Smooth muscle cell (in vitro differentiated cells): ENCODE results near the gene DCP1A. TPM values are rescaled to one million over a fixed set of nuclear protein-coding genes. Genes with fewer than 3 reads are reported as not detected.
"Not testable (repeated sequence)": the region's sequence is repeated elsewhere in the genome, so short reads cannot be mapped to it uniquely, and the experiment has no call there.

Experiments used
- DNase-seq: peaks from one replicate; lab custom pipeline; 2025; ENCODE audit not compliant: unreplicated experiment; lab: John Stamatoyannopoulos, UW
- H2AFZ ChIP-seq: fragments of 200-600 bp; sonication (generic); 2 replicates; pipeline ENCODE4 v1.6.0; 2016; ENCODE audit warnings: antibody characterized with exemption, low read depth, mild to moderate bottlenecking
- H3F3A ChIP-seq: fragments of 200-600 bp; sonication (generic); 2 replicates; pipeline ENCODE4 v1.6.0; 2017; ENCODE audit warnings: antibody characterized with exemption, low read depth
- H3K27ac ChIP-seq: fragments of 200-600 bp; sonication (generic); 2 replicates; pipeline ENCODE4 v1.5.1; 2016; ENCODE audit warnings: low read depth, mild to moderate bottlenecking
- H3K27me3 ChIP-seq: fragments of 200-600 bp; sonication (generic); 2 replicates; pipeline ENCODE4 v1.6.1; 2016; ENCODE audit warnings: low read depth, mild to moderate bottlenecking
- H3K36me3 ChIP-seq: fragments of 200-600 bp; sonication (generic); 2 replicates; pipeline ENCODE4 v1.5.1; 2016; ENCODE audit warnings: low read depth
- H3K4me1 ChIP-seq: fragments of 200-600 bp; sonication (generic); 2 replicates; pipeline ENCODE4 v1.5.1; 2016; ENCODE audit warnings: low read depth
- H3K4me2 ChIP-seq: fragments of 200-600 bp; sonication (generic); 2 replicates; pipeline ENCODE4 v1.6.0; 2016; ENCODE audit warnings: mild to moderate bottlenecking
- H3K4me3 ChIP-seq: fragments of 200-600 bp; sonication (generic); 2 replicates; pipeline ENCODE4 v1.5.1; 2016; ENCODE audit warnings: mild to moderate bottlenecking
- H3K79me2 ChIP-seq: fragments of 200-600 bp; sonication (generic); 2 replicates; pipeline ENCODE4 v1.6.0; 2016; ENCODE audit warnings: low read depth, mild to moderate bottlenecking
- H3K9ac ChIP-seq: fragments of 200-600 bp; sonication (generic); 2 replicates; pipeline ENCODE4 v1.6.0; 2016; ENCODE audit warnings: low read depth
- H3K9me3 ChIP-seq: fragments of 200-600 bp; sonication (generic); replicated peaks from 2 replicates; pipeline ENCODE4 v1.5.1; 2016; ENCODE audit warnings: low read depth
- H4K20me1 ChIP-seq: fragments of 200-600 bp; sonication (generic); 2 replicates; pipeline ENCODE4 v1.6.0; 2016; ENCODE audit warnings: low read depth
- CTCF ChIP-seq: fragments of 200-600 bp; sonication (generic); IDR thresholded peaks from 2 replicates; pipeline ENCODE4 v1.5.1; 2017; ENCODE audit warnings: borderline replicate concordance, mild to moderate bottlenecking, antibody characterized with exemption; ENCODE audit not compliant: insufficient read depth, poor library complexity, severe bottlenecking
- WGBS: methylation state at CpG from one replicate; pipeline ENCODE4 v1.1.7; 2016; ENCODE audit warnings: low lambda C conversion rate; 5-methylcytosine and 5-hydroxymethylcytosine counted together
- polyA plus RNA-seq: library from polyadenylated mRNA; unstranded; fragments of >200 nt; fragmentation: Nextera tagmentation; extraction: Ambion mirVana; gene quantifications from 2 replicates; pipeline ENCODE4 v1.2.1, GENCODE V29; 2016
- total RNA-seq: library from RNA; depleted of rRNA; stranded (reverse); fragments of >200 nt; gene quantifications from 2 replicates; pipeline ENCODE4 v1.2.3, GENCODE V29; 2014

The DCP1A gene
- total and polyA plus RNA-seq, 2 experiments from 2014 or later = 24.7 to 43.5 TPM

- H3K79me2 ChIP-seq = no peaks in the 10 kb centered on the region
- H4K20me1 ChIP-seq = no peaks in the 10 kb centered on the region
- H3K4me3 ChIP-seq = no peak overlapping the region
- peak; percentile 48 for DNase-seq
- no peak for TF ChIP-seq CTCF
- no peak overlapping the region for H2AFZ ChIP-seq
- no peaks in the 10 kb centered on the region for H3K27me3 ChIP-seq
- peak overlapping the region; percentile 95 for H3K27ac ChIP-seq
- peaks cover 20% of the 10 kb centered on the region for H3K4me1 ChIP-seq
- no peaks in the 10 kb centered on the region for H3K36me3 ChIP-seq
- peaks cover 17% of the 10 kb centered on the region for H3F3A ChIP-seq
- H3K9me3 ChIP-seq = no peaks in the 10 kb centered on the region
- H3K4me2 ChIP-seq = peak overlapping the region; percentile 47
- 13% methylated on average over 12 of the region's 12 CpGs for WGBS
- peak overlapping the region; percentile 69 for H3K9ac ChIP-seq
Measured at GRCh38 chr3:53269888-53270880, 77.2 kb downstream of the DCP1A start.

GRCh38 chr3:53269193-53269592 lies 78.2 kb downstream of the DCP1A start:
- DNase-seq, H4K20me1 ChIP-seq, H2AFZ ChIP-seq, H3K4me3 ChIP-seq, H3K79me2 ChIP-seq, H3K36me3 ChIP-seq, H3K27me3 ChIP-seq, H3K9ac ChIP-seq, H3K9me3 ChIP-seq: not testable (repeated sequence)
- Histone ChIP-seq H3K27ac (peak overlapping the region; percentile 95), H3K4me1 (peaks cover 20% of the 10 kb centered on the region), H3F3A (peaks cover 17% of the 10 kb centered on the region), H3K4me2 (peak overlapping the region; percentile 47)
- 96% methylated on average over 11 of the region's 11 CpGs for WGBS

DNA sequence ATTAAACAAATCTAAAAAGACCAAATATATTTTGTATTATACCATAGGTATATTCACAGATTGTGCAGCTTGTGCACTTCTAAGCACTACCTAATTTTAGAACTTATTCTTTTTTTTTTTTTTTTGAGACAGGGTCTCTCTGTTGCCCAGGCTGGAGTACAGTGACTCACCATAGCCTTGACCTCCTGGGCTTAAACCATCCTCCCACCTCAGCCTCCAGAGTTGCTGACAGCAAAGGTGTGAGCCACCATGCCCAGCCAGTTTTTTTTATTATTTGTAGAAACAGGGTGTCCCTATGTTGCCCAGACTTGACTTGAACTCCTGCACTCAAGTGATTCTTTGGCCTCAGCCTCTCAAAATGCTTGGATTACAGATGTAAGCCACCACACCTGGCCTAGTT lies 79.6 kb downstream of the DCP1A start:
- no peak for DNase-seq
- Histone ChIP-seq H3F3A (peaks cover 17% of the 10 kb centered on the region), H2AFZ (no peak overlapping the region)

GRCh38 chr3:53264718-53265117 lies 82.6 kb downstream of the DCP1A start:
- Histone ChIP-seq H3K27me3 (no peaks in the 10 kb centered on the region), H3F3A (peaks cover 7% of the 10 kb centered on the region), H3K4me3 (no peak overlapping the region), H3K27ac (no peak overlapping the region), H3K9me3 (no peaks in the 10 kb centered on the region), H3K36me3 (no peaks in the 10 kb centered on the region), H3K4me1 (peaks cover 9% of the 10 kb centered on the region), H3K4me2 (no peak overlapping the region), H3K79me2 (no peaks in the 10 kb centered on the region), H4K20me1 (no peaks in the 10 kb centered on the region), H3K9ac (no peak overlapping the region), H2AFZ (no peak overlapping the region)
- TF ChIP-seq CTCF = no peak
- WGBS = 90% methylated on average over 3 of the region's 3 CpGs
- no peak for DNase-seq

More for the DNA sequence above, 79.6 kb downstream of the DCP1A start:
- Histone ChIP-seq H3K4me2 (no peak overlapping the region), H3K27ac (no peak overlapping the region), H3K27me3 (no peaks in the 10 kb centered on the region), H4K20me1 (no peaks in the 10 kb centered on the region), H3K79me2 (no peaks in the 10 kb centered on the region), H3K9ac (no peak overlapping the region), H3K4me3 (no peak overlapping the region), H3K36me3 (no peaks in the 10 kb centered on the region), H3K9me3 (no peaks in the 10 kb centered on the region), H3K4me1 (peaks cover 20% of the 10 kb centered on the region)
- no peak for TF ChIP-seq CTCF
